Left ventricle myocardium inferior (tissue), 1 donor: ENCODE results near the gene CMIP. TPM values are rescaled to one million over a fixed set of nuclear protein-coding genes. Genes with fewer than 3 reads are reported as not detected.

Experiments used
- DNase-seq: peaks from one replicate; pipeline ENCODE4 v3.0.0-alpha.2; 2020
- H3K27ac ChIP-seq: fragments of 200-600 bp; replicated peaks from 2 replicates; pipeline ENCODE4 v1.8.0; 2021
- H3K27me3 ChIP-seq: fragments of 200-600 bp; 2 replicates; pipeline ENCODE4 v1.8.0; 2021; ENCODE audit warnings: low read depth
- H3K36me3 ChIP-seq: fragments of 200-600 bp; 2 replicates; pipeline ENCODE4 v1.8.0; 2021
- H3K4me1 ChIP-seq: fragments of 200-600 bp; 2 replicates; pipeline ENCODE4 v1.8.0; 2021
- H3K4me3 ChIP-seq: fragments of 200-600 bp; 2 replicates; pipeline ENCODE4 v1.8.0; 2021; ENCODE audit warnings: mild to moderate bottlenecking, moderate library complexity
- H3K9me3 ChIP-seq: fragments of 200-600 bp; replicated peaks from 2 replicates; pipeline ENCODE4 v1.8.0; 2021
- CTCF ChIP-seq: fragments of 200-600 bp; IDR thresholded peaks from 2 replicates; pipeline ENCODE4 v1.8.0; 2021; ENCODE audit warnings: antibody characterized with exemption, mild to moderate bottlenecking, borderline replicate concordance
- intact Hi-C: fragments of 100-400 bp; cut with micrococcal nuclease; formaldehyde crosslinking; loops from one replicate; pipeline ENCODE4 v1.11.0; 2022
- total RNA-seq: library from RNA; stranded (reverse); fragmentation: NEBNext Ultra II Directional; extraction: Animal tissue kit (Norgen Biotek cat#: 25700); gene quantifications from one replicate; pipeline ENCODE4 v1.2.1, GENCODE V29; 2021
- donor health status: DM: no; HTN: yes; CAD: no; lungs with severe emphysema.

Gene CMIP
- total RNA-seq, 1 donor from 2014 or later, result 11.2 TPM

GRCh38 chr16:81752225-81752875, 307.7 kb downstream of the CMIP start:
- Histone ChIP-seq H3K36me3 (no peaks in the 10 kb centered on the region), H3K4me3 (no peak overlapping the region), H3K9me3 (no peaks in the 10 kb centered on the region), H3K27me3 (no peaks in the 10 kb centered on the region), H3K4me1 (peaks cover 25% of the 10 kb centered on the region), H3K27ac (peak overlapping the region; percentile 74)
- DNase-seq, result peak; percentile 63
- intact Hi-C loops, result no loop called here
- no peak for TF ChIP-seq CTCF

GRCh38 chr16:81752876-81753227, 308.2 kb downstream of the CMIP start:
- H3K9me3 ChIP-seq, result no peaks in the 10 kb centered on the region
- peaks cover 25% of the 10 kb centered on the region for H3K4me1 ChIP-seq
- no peak overlapping the region for H3K4me3 ChIP-seq
- intact Hi-C loops, result no loop called here
- H3K27ac ChIP-seq, result peak overlapping the region; percentile 74
- no peaks in the 10 kb centered on the region for H3K27me3 ChIP-seq
- no peak for DNase-seq
- TF ChIP-seq CTCF, result no peak
- no peaks in the 10 kb centered on the region for H3K36me3 ChIP-seq

GRCh38 chr16:81754858-81755257, 310.2 kb downstream of the CMIP start:
- DNase-seq, result no peak
- no peaks in the 10 kb centered on the region for H3K36me3 ChIP-seq
- no peaks in the 10 kb centered on the region for H3K27me3 ChIP-seq
- no peak for TF ChIP-seq CTCF
- no peak overlapping the region for H3K27ac ChIP-seq
- H3K9me3 ChIP-seq, result no peaks in the 10 kb centered on the region
- no peak overlapping the region for H3K4me3 ChIP-seq
- H3K4me1 ChIP-seq, result peaks cover 25% of the 10 kb centered on the region
- intact Hi-C loops, result no loop called here

GRCh38 chr16:81755915-81756614, 311.5 kb downstream of the CMIP start:
- H3K27ac ChIP-seq, result peak overlapping the region; percentile 19

GRCh38 chr16:81756615-81757356, 312.2 kb downstream of the CMIP start:
- no peak for TF ChIP-seq CTCF
- H3K36me3 ChIP-seq, result no peaks in the 10 kb centered on the region
- intact Hi-C loops, result no loop called here
- peaks cover 25% of the 10 kb centered on the region for H3K4me1 ChIP-seq
- H3K27ac ChIP-seq, result peak overlapping the region; percentile 19
- H3K27me3 ChIP-seq, result no peaks in the 10 kb centered on the region
- no peak overlapping the region for H3K4me3 ChIP-seq
- no peak for DNase-seq
- no peaks in the 10 kb centered on the region for H3K9me3 ChIP-seq

More at GRCh38 chr16:81755915-81756614, 311.5 kb downstream of the CMIP start:
- Histone ChIP-seq H3K4me1 (peaks cover 25% of the 10 kb centered on the region), H3K36me3 (no peaks in the 10 kb centered on the region), H3K9me3 (no peaks in the 10 kb centered on the region), H3K27me3 (no peaks in the 10 kb centered on the region), H3K4me3 (no peak overlapping the region)
- intact Hi-C loops, result no loop called here
- DNase-seq, result no peak
- no peak for TF ChIP-seq CTCF
